Peyer's patch (tissue), 4 donors: Measurements from ENCODE around the gene SH3PXD2B. TPM values are rescaled to one million over a fixed set of nuclear protein-coding genes. Genes with fewer than 3 reads are reported as not detected.

Experiments
- DNase-seq, 3 donors: peaks; one replicate each; pipeline ENCODE4 v3.0.0-alpha.2; 2017 to 2019
- H3K27ac ChIP-seq, 4 donors: fragments of 200-600 bp; sonication (generic); one replicate each; pipeline ENCODE4 v1.5.1; 2016 to 2019
- H3K27me3 ChIP-seq, 2 donors: fragments of 200-600 bp; sonication (generic); one replicate each; pipeline ENCODE4 v1.5.1; 2019
- H3K36me3 ChIP-seq, 3 donors: fragments of 200-600 bp; sonication (generic); one replicate each; pipeline ENCODE4 v1.5.1; 2016 to 2019
- H3K4me1 ChIP-seq, 4 donors: fragments of 200-600 bp; sonication (generic); one replicate each; pipeline ENCODE4 v1.5.1; 2016 to 2019
- H3K4me3 ChIP-seq, 4 donors: fragments of 200-600 bp; sonication (generic); 1 replicate in 3 of 4; 2 replicates in 1 of 4; pipeline ENCODE4 v1.5.1; 2016 to 2019; ENCODE audit warnings: mild to moderate bottlenecking in 1 of 4
- H3K9me3 ChIP-seq, 4 donors: fragments of 200-600 bp; sonication (generic); one replicate each; pipeline ENCODE4 v1.5.1; 2016 to 2019; ENCODE audit warnings: mild to moderate bottlenecking in 1 of 4
- CTCF ChIP-seq, 6 experiments: fragments of 450-650 bp in 4 of 6; fragments of 200-600 bp in 2 of 6; sonication (generic) in 1 of 6; IDR thresholded peaks; one replicate each; pipeline ENCODE4 v1.5.1; 2017 to 2019; ENCODE audit warnings: antibody characterized with exemption in 6 of 6, mild to moderate bottlenecking in 3 of 6, moderate library complexity in 1 of 6
- POLR2A ChIP-seq, 2 donors: fragments of 450-650 bp; IDR thresholded peaks; one replicate each; pipeline ENCODE4 v1.5.1; 2017; ENCODE audit warnings: antibody characterized with exemption in 2 of 2, mild to moderate bottlenecking in 2 of 2, moderate library complexity in 2 of 2
- total RNA-seq, 4 donors: library from RNA; depleted of rRNA; stranded (reverse); fragments of >200 nt; gene quantifications; one replicate each; pipeline ENCODE4 v1.1.0, GENCODE V29; 2016

Gene SH3PXD2B
- total RNA-seq, 4 donors from 2014 or later = 5.8 to 26.4 (median 11.7) TPM

- Histone ChIP-seq H3K27ac (no peak overlapping the region), H3K4me1 (peaks cover 0 to 23% (median 1%) of the 10 kb centered on the region in 4 donors), H3K27me3 (no peaks in the 10 kb centered on the region), H3K36me3 (no peaks in the 10 kb centered on the region), H3K9me3 (no peaks in the 10 kb centered on the region), H3K4me3 (peak overlapping the region in 2 of 4 donors; percentile 83 to 92)
- no peak for DNase-seq
- TF ChIP-seq POLR2A (IDR thresholded peaks at IDR 0.05) (no peak), CTCF (IDR thresholded peaks at IDR 0.05) (no peak)
Observed at GRCh38 chr5:172455087-172455381, 709 bp upstream of the SH3PXD2B start.

GRCh38 chr5:172453986-172454357 is 353 bp downstream of the SH3PXD2B start:
- H3K4me3 ChIP-seq = peak overlapping the region; percentile 54 to 92 (median 70)
- H3K4me1 ChIP-seq = peaks cover 0 to 23% (median 1%) of the 10 kb centered on the region in 4 donors
- peak in 2 of 3 donors; percentile 47 to 59 for DNase-seq
- H3K9me3 ChIP-seq = no peaks in the 10 kb centered on the region
- no peaks in the 10 kb centered on the region for H3K36me3 ChIP-seq
- TF ChIP-seq POLR2A (IDR thresholded peaks at IDR 0.05) (no peak), CTCF (IDR thresholded peaks at IDR 0.05) (no peak)
- peak overlapping the region; percentile 7 to 88 (median 78) for H3K27ac ChIP-seq
- H3K27me3 ChIP-seq = no peaks in the 10 kb centered on the region

- H3K4me3 ChIP-seq = peak overlapping the region; percentile 54 to 92 (median 70)
- no peaks in the 10 kb centered on the region for H3K27me3 ChIP-seq
- H3K27ac ChIP-seq = peak overlapping the region; percentile 7 to 88 (median 78)
- no peaks in the 10 kb centered on the region for H3K9me3 ChIP-seq
- no peak for DNase-seq
- TF ChIP-seq POLR2A (IDR thresholded peaks at IDR 0.05) = no peak
- peak in 3 of 6 experiments; percentile 10 to 33 (median 26) for TF ChIP-seq CTCF (IDR thresholded peaks at IDR 0.05)
- H3K36me3 ChIP-seq = no peaks in the 10 kb centered on the region
- H3K4me1 ChIP-seq = peaks cover 0 to 23% (median 1%) of the 10 kb centered on the region in 4 donors
Observed at GRCh38 chr5:172453206-172453985, 929 bp downstream of the SH3PXD2B start.

GRCh38 chr5:172452398-172453205 is 1.7 kb downstream of the SH3PXD2B start:
- H3K27me3 ChIP-seq = no peaks in the 10 kb centered on the region
- H3K36me3 ChIP-seq = no peaks in the 10 kb centered on the region
- peak in 1 of 3 donors; percentile 48 for DNase-seq
- no peaks in the 10 kb centered on the region for H3K9me3 ChIP-seq
- peak overlapping the region in 3 of 4 donors; percentile 27 to 83 (median 58) for H3K4me3 ChIP-seq
- peak overlapping the region; percentile 7 to 88 (median 78) for H3K27ac ChIP-seq
- peaks cover 0 to 23% (median 1%) of the 10 kb centered on the region in 4 donors for H3K4me1 ChIP-seq
- no peak for TF ChIP-seq CTCF (IDR thresholded peaks at IDR 0.05)
- no peak for TF ChIP-seq POLR2A (IDR thresholded peaks at IDR 0.05)

GRCh38 chr5:172451771-172452197 is 2.5 kb downstream of the SH3PXD2B start:
- no peaks in the 10 kb centered on the region for H3K36me3 ChIP-seq
- TF ChIP-seq POLR2A (IDR thresholded peaks at IDR 0.05) (no peak), CTCF (IDR thresholded peaks at IDR 0.05) (no peak)
- H3K9me3 ChIP-seq = no peaks in the 10 kb centered on the region
- peak overlapping the region in 1 of 4 donors; percentile 83 for H3K4me3 ChIP-seq
- peak overlapping the region in 3 of 4 donors; percentile 7 to 82 (median 8) for H3K27ac ChIP-seq
- H3K27me3 ChIP-seq = no peaks in the 10 kb centered on the region
- peak in 1 of 3 donors; percentile 54 for DNase-seq
- H3K4me1 ChIP-seq = peaks cover 0 to 24% (median 1%) of the 10 kb centered on the region in 4 donors
